ENCODE measurements around the gene COQ3. TPM values are rescaled to one million over a fixed set of nuclear protein-coding genes. Genes with fewer than 3 reads are reported as not detected.
A peak's percentile ranks its signal among the peaks of the same experiment; 100 is the strongest.

Gene COQ3
- total and polyA plus RNA-seq, 7 donors = 13.5 to 20.0 (median 19.0) TPM

GRCh38 chr6:99415446-99415845 is 21.5 kb upstream of the COQ3 start:
- peak overlapping the region; percentile 13 for H3K27ac ChIP-seq
- peak in 1 of 4 donors; percentile 74 for ATAC-seq
- no peak for DNase-seq

GRCh38 chr6:99412065-99412464 is 18.1 kb upstream of the COQ3 start:
- Histone ChIP-seq H3K36me3 (ENCODE audit: insufficient read depth in 1 of 2, low read depth in 1 of 2) (peaks cover 4 to 57% of the 10 kb centered on the region in 2 donors), H3K27ac (no peak overlapping the region), H3K9me3 (no peaks in the 10 kb centered on the region), H3K4me3 (no peak overlapping the region), H3K4me1 (peaks cover 24% of the 10 kb centered on the region), H3K27me3 (ENCODE audit: insufficient read depth in 3 of 3, low read length in 2 of 3) (no peaks in the 10 kb centered on the region)
- TF ChIP-seq CTCF (IDR thresholded peaks at IDR 0.05) = no peak
- WGBS, 3 donors = 71 to 90% (median 72%) methylated on average over 1 of the region's 1 CpG
- DNase-seq = no peak
- ATAC-seq = no peak
- intact Hi-C loops (cut with DNase I) = no loop called here

More at GRCh38 chr6:99415446-99415845, 21.5 kb upstream of the COQ3 start:
- Histone ChIP-seq H3K36me3 (ENCODE audit: insufficient read depth in 1 of 2, low read depth in 1 of 2) (peaks cover 2 to 23% of the 10 kb centered on the region in 2 donors), H3K9me3 (no peaks in the 10 kb centered on the region), H3K4me1 (peaks cover 44% of the 10 kb centered on the region), H3K4me3 (no peak overlapping the region), H3K27me3 (ENCODE audit: insufficient read depth in 3 of 3, low read length in 2 of 3) (no peaks in the 10 kb centered on the region)
- no peak for TF ChIP-seq CTCF (IDR thresholded peaks at IDR 0.05)
- intact Hi-C loops (cut with DNase I) = no loop called here

- ATAC-seq = no peak
- intact Hi-C loops (cut with DNase I) = loop anchor here in 1 of 2 donors (10.0 kb wide), 1 partner anchor 145 kb away; no protein-coding TSS in a partner anchor
- DNase-seq = no peak
- Histone ChIP-seq H3K4me1 (peaks cover 7% of the 10 kb centered on the region), H3K36me3 (ENCODE audit: insufficient read depth in 1 of 2, low read depth in 1 of 2) (peaks cover 11 to 81% of the 10 kb centered on the region in 2 donors), H3K4me3 (no peak overlapping the region), H3K27me3 (ENCODE audit: insufficient read depth in 3 of 3, low read length in 2 of 3) (no peaks in the 10 kb centered on the region), H3K27ac (no peak overlapping the region), H3K9me3 (no peaks in the 10 kb centered on the region)
- TF ChIP-seq CTCF (IDR thresholded peaks at IDR 0.05) = no peak
Observed at GRCh38 chr6:99409672-99410071, 15.7 kb upstream of the COQ3 start.

GRCh38 chr6:99407076-99407475 is 13.1 kb upstream of the COQ3 start:
- no peaks in the 10 kb centered on the region for H3K9me3 ChIP-seq
- 81 to 83% (median 82%) methylated on average over 7 of the region's 7 CpGs for WGBS, 3 donors
- peaks cover 15 to 92% of the 10 kb centered on the region in 2 donors for H3K36me3 ChIP-seq (ENCODE audit: insufficient read depth in 1 of 2, low read depth in 1 of 2)
- H3K27ac ChIP-seq = no peak overlapping the region
- DNase-seq = no peak
- no peak overlapping the region for H3K4me3 ChIP-seq
- TF ChIP-seq CTCF (IDR thresholded peaks at IDR 0.05) = no peak
- no peak for ATAC-seq
- no peaks in the 10 kb centered on the region for H3K4me1 ChIP-seq
- H3K27me3 ChIP-seq (ENCODE audit: insufficient read depth in 3 of 3, low read length in 2 of 3) = no peaks in the 10 kb centered on the region
- intact Hi-C loops (cut with DNase I) = loop anchor here in 1 of 2 donors (10.0 kb wide), 1 partner anchor 148 kb away; no protein-coding TSS in a partner anchor

GRCh38 chr6:99402448-99402847 is 8.5 kb upstream of the COQ3 start:
- ATAC-seq (no peak), DNase-seq (no peak)
- WGBS, 3 donors = 88 to 94% (median 94%) methylated on average over 5 of the region's 5 CpGs
- intact Hi-C loops (cut with DNase I) = loop anchor here in 1 of 2 donors (10.0 kb wide), 1 partner anchor 152 kb away; no protein-coding TSS in a partner anchor
- H3K36me3 ChIP-seq (ENCODE audit: insufficient read depth in 1 of 2, low read depth in 1 of 2) = peaks cover 15 to 100% of the 10 kb centered on the region in 2 donors
- H3K9me3 ChIP-seq = no peaks in the 10 kb centered on the region
- H3K4me1 ChIP-seq = no peaks in the 10 kb centered on the region
- H3K4me3 ChIP-seq = no peak overlapping the region
- TF ChIP-seq CTCF (IDR thresholded peaks at IDR 0.05) = no peak
- H3K27me3 ChIP-seq (ENCODE audit: insufficient read depth in 3 of 3, low read length in 2 of 3) = no peaks in the 10 kb centered on the region
- H3K27ac ChIP-seq = no peak overlapping the region

All from psoas muscle (tissue), 8 donors.